Liver (tissue), 3 donors: ENCODE results near the gene RERE.

Experiments
- CTCF ChIP-seq: fragments of 150-350 bp; IDR thresholded peaks from 2 replicates; pipeline ENCODE4 v1.5.1; 2017; ENCODE audit warnings: improper control_type of control experiment, low read depth, low read length; ENCODE audit not compliant: missing input control
- EGR1 ChIP-seq, 2 donors: IDR thresholded peaks; 2 replicates each; pipeline ENCODE4 v1.6.1; 2016 to 2018; ENCODE audit warnings: antibody characterized with exemption in 2 of 2, low read depth in 2 of 2
- GABPA ChIP-seq, 2 donors: IDR thresholded peaks in 1 of 2; conservative IDR thresholded peaks in 1 of 2; 2 replicates each; pipeline ENCODE4 v1.6.1; 2016; ENCODE audit warnings: antibody characterized with exemption in 2 of 2, mild to moderate bottlenecking in 1 of 2, moderate library complexity in 1 of 2
- JUND ChIP-seq, 2 donors: IDR thresholded peaks; 2 replicates each; pipeline ENCODE4 v1.6.1; 2016; ENCODE audit warnings: antibody characterized with exemption in 2 of 2
- SP1 ChIP-seq: IDR thresholded peaks from 2 replicates; pipeline ENCODE4 v1.6.1; 2018; ENCODE audit warnings: antibody characterized with exemption, mild to moderate bottlenecking
- donor health status: healthy.
- donor health status: healthy.

- TF ChIP-seq EGR1 (IDR thresholded peaks at IDR 0.05; ENCODE audit: low read depth in 2 of 2) = no peak
- TF ChIP-seq CTCF = peak; percentile 24
- TF ChIP-seq SP1 = no peak
- TF ChIP-seq GABPA (IDR thresholded peaks at IDR 0.05 in 1 of 2, conservative IDR thresholded peaks at IDR 0.05 in 1 of 2) = no peak
- TF ChIP-seq JUND (IDR thresholded peaks at IDR 0.05) = no peak
Observed at GRCh38 chr1:8443558-8444194, 373.8 kb downstream of the RERE start.
